ENCODE measurements around the gene BICC1.

Gene BICC1

GRCh38 chr10:58714409-58714808 lies 201.7 kb downstream of the BICC1 start:
- TF ChIP-seq CTCF (conservative IDR thresholded peaks at IDR 0.05; ENCODE audit: low read length): peak; percentile 21; the same call in 1 of the 2 replicates
- H3K4me3 ChIP-seq (ENCODE audit: low read length): no peak overlapping the region
- peak; percentile 56 for DNase-seq (ENCODE audit: low read depth)

- no peak overlapping the region for H3K4me3 ChIP-seq (ENCODE audit: low read length)
- TF ChIP-seq CTCF (conservative IDR thresholded peaks at IDR 0.05; ENCODE audit: low read length): no peak
- peak; percentile 82 for DNase-seq (ENCODE audit: low read depth)
These were observed 202.4 kb downstream of the BICC1 start for GRCh38 chr10:58715061-58715460.

GRCh38 chr10:58718596-58718995 lies 205.9 kb downstream of the BICC1 start:
- no peak for TF ChIP-seq CTCF (conservative IDR thresholded peaks at IDR 0.05; ENCODE audit: low read length)
- no peak overlapping the region for H3K4me3 ChIP-seq (ENCODE audit: low read length)
- DNase-seq (ENCODE audit: low read depth): no peak

- peak; percentile 64 for DNase-seq (ENCODE audit: low read depth)
- TF ChIP-seq CTCF (conservative IDR thresholded peaks at IDR 0.05; ENCODE audit: low read length): no peak
These were observed 209.1 kb downstream of the BICC1 start for GRCh38 chr10:58721601-58722281.

GRCh38 chr10:58723186-58723585 lies 210.5 kb downstream of the BICC1 start:
- DNase-seq (ENCODE audit: low read depth): no peak
- no peak for TF ChIP-seq CTCF (conservative IDR thresholded peaks at IDR 0.05; ENCODE audit: low read length)
- H3K4me3 ChIP-seq (ENCODE audit: low read length): no peak overlapping the region

More at GRCh38 chr10:58721601-58722281, 209.1 kb downstream of the BICC1 start:
- H3K4me3 ChIP-seq (ENCODE audit: low read length): no peak overlapping the region

- no peak for TF ChIP-seq CTCF (conservative IDR thresholded peaks at IDR 0.05; ENCODE audit: low read length)
- H3K4me3 ChIP-seq (ENCODE audit: low read length): no peak overlapping the region
- DNase-seq (ENCODE audit: low read depth): peak; percentile 78
These were observed 211.3 kb downstream of the BICC1 start for GRCh38 chr10:58723966-58724365.

GRCh38 chr10:58724781-58725180 lies 212.1 kb downstream of the BICC1 start:
- no peak for DNase-seq (ENCODE audit: low read depth)
- TF ChIP-seq CTCF (conservative IDR thresholded peaks at IDR 0.05; ENCODE audit: low read length): no peak

More at GRCh38 chr10:58724781-58725180, 212.1 kb downstream of the BICC1 start:
- H3K4me3 ChIP-seq (ENCODE audit: low read length): no peak overlapping the region

All from AG10803 (cell line).